ENCODE data around the gene UGT2A1. TPM values are rescaled to one million over a fixed set of nuclear protein-coding genes. Genes with fewer than 3 reads are reported as not detected.

The UGT2A1 gene
- total and polyA plus RNA-seq, 2 of the 13 experiments (the other 11 are each of a cell fraction or from before 2014, with no cell fraction given) = not detected

DNA sequence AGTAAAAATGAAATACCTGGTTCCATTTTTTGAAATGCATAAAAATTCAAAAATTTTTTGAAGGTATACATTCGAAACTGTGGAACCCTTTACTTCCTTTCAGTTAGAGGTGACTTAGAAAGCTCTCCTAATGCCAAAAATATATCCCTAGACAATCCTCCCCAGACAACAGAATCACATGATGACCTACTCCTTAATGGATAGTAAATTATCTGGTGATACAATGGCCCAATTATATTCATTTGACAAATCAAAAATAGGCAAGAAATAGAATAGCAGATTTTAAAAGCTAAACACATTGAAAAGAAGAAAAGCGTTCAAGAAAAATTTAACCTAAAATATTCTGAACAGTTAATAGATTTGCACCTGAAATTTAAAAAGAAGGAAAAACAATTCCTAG, 10.1 kb downstream of the UGT2A1 start:
- Histone ChIP-seq H3K4me1 (ENCODE audit: insufficient read depth, low read length) (no peaks in the 10 kb centered on the region), H3K36me3 (replicated peaks in 1 of 2; ENCODE audit: control insufficient read depth in 1 of 2, insufficient read depth in 2 of 2, low read length in 2 of 2) (no peaks in the 10 kb centered on the region), H3K9me3 (ENCODE audit: low read length) (no peaks in the 10 kb centered on the region), H3K9ac (ENCODE audit: insufficient read depth, low read depth, low read length) (no peak overlapping the region), H2AFZ (ENCODE audit: low read length) (no peak overlapping the region), H3K27me3 (ENCODE audit: control insufficient read depth in 1 of 2, insufficient read depth in 2 of 2, low read length in 2 of 2) (no peaks in the 10 kb centered on the region), H3K4me3 (replicated peaks in 1 of 3; ENCODE audit: insufficient read depth in 1 of 3, low read depth in 2 of 3, low read length in 3 of 3) (no peak overlapping the region), H3K27ac (ENCODE audit: extremely low read length, insufficient read depth, low read length) (no peak overlapping the region), H4K20me1 (ENCODE audit: insufficient read depth, low read length) (no peaks in the 10 kb centered on the region), H3K79me2 (ENCODE audit: insufficient read depth, low read length) (no peaks in the 10 kb centered on the region), H3K4me2 (ENCODE audit: low read depth, low read length) (no peak overlapping the region)
- no peak for ATAC-seq
- CTCF ChIA-PET (ENCODE audit: low intra/inter-chr PET ratio, low total read pairs) = no interaction called here
- intact Hi-C loops (cut with micrococcal nuclease; ENCODE audit: unreplicated experiment) = no loop called here
- TF ChIP-seq MATR3 (CRISPR knock-in tag; IDR thresholded peaks at IDR 0.05) (no peak), GPN1 (CRISPR knock-in tag; IDR thresholded peaks at IDR 0.05; ENCODE audit: borderline replicate concordance) (no peak), KDM5B (CRISPR knock-in tag; IDR thresholded peaks at IDR 0.05; ENCODE audit: borderline replicate concordance) (no peak), MAZ (IDR thresholded peaks at IDR 0.05; ENCODE audit: borderline replicate concordance, low read depth, low read length) (no peak), MAZ (CRISPR knock-in tag; IDR thresholded peaks at IDR 0.05; ENCODE audit: low read depth) (no peak), ONECUT2 (CRISPR knock-in tag; IDR thresholded peaks at IDR 0.05) (no peak), SOX13 (IDR thresholded peaks at IDR 0.05) (no peak), SOX13 (CRISPR knock-in tag; conservative IDR thresholded peaks at IDR 0.05 in 1 of 2, IDR thresholded peaks at IDR 0.05 in 1 of 2) (no peak), NFIB (CRISPR knock-in tag; IDR thresholded peaks at IDR 0.05; ENCODE audit: borderline replicate concordance) (no peak), AKAP8 (CRISPR knock-in tag; IDR thresholded peaks at IDR 0.05) (no peak), ZNF33B (CRISPR knock-in tag; IDR thresholded peaks at IDR 0.05) (no peak)
- TF ChIP-seq, protein P1, sequence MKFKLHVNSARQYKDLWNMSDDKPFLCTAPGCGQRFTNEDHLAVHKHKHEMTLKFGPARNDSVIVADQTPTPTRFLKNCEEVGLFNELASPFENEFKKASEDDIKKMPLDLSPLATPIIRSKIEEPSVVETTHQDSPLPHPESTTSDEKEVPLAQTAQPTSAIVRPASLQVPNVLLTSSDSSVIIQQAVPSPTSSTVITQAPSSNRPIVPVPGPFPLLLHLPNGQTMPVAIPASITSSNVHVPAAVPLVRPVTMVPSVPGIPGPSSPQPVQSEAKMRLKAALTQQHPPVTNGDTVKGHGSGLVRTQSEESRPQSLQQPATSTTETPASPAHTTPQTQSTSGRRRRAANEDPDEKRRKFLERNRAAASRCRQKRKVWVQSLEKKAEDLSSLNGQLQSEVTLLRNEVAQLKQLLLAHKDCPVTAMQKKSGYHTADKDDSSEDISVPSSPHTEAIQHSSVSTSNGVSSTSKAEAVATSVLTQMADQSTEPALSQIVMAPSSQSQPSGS (CRISPR knock-in tag; IDR thresholded peaks at IDR 0.05) = no peak
- TF ChIP-seq, protein P2, sequence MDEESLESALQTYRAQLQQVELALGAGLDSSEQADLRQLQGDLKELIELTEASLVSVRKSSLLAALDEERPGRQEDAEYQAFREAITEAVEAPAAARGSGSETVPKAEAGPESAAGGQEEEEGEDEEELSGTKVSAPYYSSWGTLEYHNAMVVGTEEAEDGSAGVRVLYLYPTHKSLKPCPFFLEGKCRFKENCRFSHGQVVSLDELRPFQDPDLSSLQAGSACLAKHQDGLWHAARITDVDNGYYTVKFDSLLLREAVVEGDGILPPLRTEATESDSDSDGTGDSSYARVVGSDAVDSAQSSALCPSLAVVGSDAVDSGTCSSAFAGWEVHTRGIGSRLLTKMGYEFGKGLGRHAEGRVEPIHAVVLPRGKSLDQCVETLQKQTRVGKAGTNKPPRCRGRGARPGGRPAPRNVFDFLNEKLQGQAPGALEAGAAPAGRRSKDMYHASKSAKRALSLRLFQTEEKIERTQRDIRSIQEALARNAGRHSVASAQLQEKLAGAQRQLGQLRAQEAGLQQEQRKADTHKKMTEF (CRISPR knock-in tag; IDR thresholded peaks at IDR 0.05) = no peak
- TF ChIP-seq, protein P3, sequence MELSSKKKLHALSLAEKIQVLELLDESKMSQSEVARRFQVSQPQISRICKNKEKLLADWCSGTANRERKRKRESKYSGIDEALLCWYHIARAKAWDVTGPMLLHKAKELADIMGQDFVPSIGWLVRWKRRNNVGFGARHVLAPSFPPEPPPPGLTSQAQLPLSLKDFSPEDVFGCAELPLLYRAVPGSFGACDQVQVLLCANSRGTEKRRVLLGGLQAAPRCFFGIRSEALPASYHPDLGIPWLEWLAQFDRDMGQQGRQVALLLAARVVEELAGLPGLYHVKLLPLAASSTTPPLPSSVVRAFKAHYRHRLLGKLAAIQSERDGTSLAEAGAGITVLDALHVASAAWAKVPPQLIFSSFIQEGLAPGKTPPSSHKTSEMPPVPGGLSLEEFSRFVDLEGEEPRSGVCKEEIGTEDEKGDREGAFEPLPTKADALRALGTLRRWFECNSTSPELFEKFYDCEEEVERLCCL (CRISPR knock-in tag; IDR thresholded peaks at IDR 0.05; ENCODE audit: borderline replicate concordance) = no peak
- no peak for FAIRE-seq
- in situ Hi-C loops (cut with HindIII; ENCODE audit: extremely low pct_ligation_motif_present, low pct_unique_long_range_greater_than_20kb) = no loop called here
- no peak for DNase-seq (ENCODE audit: low spot score)
- BruUV-seq (replicated peaks) = no TSS peak
- WGBS (ENCODE audit: low lambda C conversion rate) = 3% methylated on average over 2 of the region's 2 CpGs
- POLR2A ChIA-PET = no interaction called here
